ENCODE data around the gene DOCK11.
"Not testable (repeated sequence)": the region's sequence is repeated elsewhere in the genome, so short reads cannot be mapped to it uniquely, and the experiment has no call there.

The DOCK11 gene

GRCh38 chrX:118577041-118577440 is 81.4 kb downstream of the DOCK11 start:
- no peak for DNase-seq

- no peak for DNase-seq
Observed at GRCh38 chrX:118579417-118579816, 83.8 kb downstream of the DOCK11 start.

- not testable (repeated sequence) for DNase-seq
Observed at GRCh38 chrX:118582926-118583325, 87.3 kb downstream of the DOCK11 start.

- no peak for DNase-seq
Observed at GRCh38 chrX:118583781-118584180, 88.2 kb downstream of the DOCK11 start.

GRCh38 chrX:118585296-118585695 is 89.7 kb downstream of the DOCK11 start:
- no peak for DNase-seq

GRCh38 chrX:118586206-118586605 is 90.6 kb downstream of the DOCK11 start:
- not testable (repeated sequence) for DNase-seq

- DNase-seq = no peak
Observed at GRCh38 chrX:118588715-118589114, 93.1 kb downstream of the DOCK11 start.

- DNase-seq = no peak
Observed at GRCh38 chrX:118589227-118589626, 93.6 kb downstream of the DOCK11 start.

- DNase-seq = no peak
Observed at GRCh38 chrX:118593407-118593806, 97.8 kb downstream of the DOCK11 start.

- no peak for DNase-seq
Observed at GRCh38 chrX:118594697-118595420, 99.2 kb downstream of the DOCK11 start.

- DNase-seq = no peak
Observed at GRCh38 chrX:118595501-118596042, 100.0 kb downstream of the DOCK11 start.

GRCh38 chrX:118596390-118596789 is 100.8 kb downstream of the DOCK11 start:
- DNase-seq = no peak

- peak; percentile 33 to 54 for DNase-seq
Observed at GRCh38 chrX:118603981-118604380, 108.4 kb downstream of the DOCK11 start.

- DNase-seq = no peak
Observed at GRCh38 chrX:118612290-118612689, 116.7 kb downstream of the DOCK11 start.

- DNase-seq = no peak
Observed at GRCh38 chrX:118614150-118614549, 118.5 kb downstream of the DOCK11 start.

- no peak for DNase-seq
Observed at GRCh38 chrX:118615141-118615540, 119.5 kb downstream of the DOCK11 start.

- no peak for DNase-seq
Observed at GRCh38 chrX:118621081-118621759, 125.6 kb downstream of the DOCK11 start.

- no peak for DNase-seq
Observed at GRCh38 chrX:118623062-118623461, 127.4 kb downstream of the DOCK11 start.

- DNase-seq = no peak
Observed at GRCh38 chrX:118626346-118626745, 130.7 kb downstream of the DOCK11 start.

GRCh38 chrX:118627084-118627758 is 131.6 kb downstream of the DOCK11 start:
- DNase-seq = no peak

GRCh38 chrX:118630848-118631247 is 135.2 kb downstream of the DOCK11 start:
- DNase-seq = no peak

- DNase-seq = no peak
Observed at GRCh38 chrX:118631586-118631985, 136.0 kb downstream of the DOCK11 start.

GRCh38 chrX:118632862-118633261 is 137.2 kb downstream of the DOCK11 start:
- no peak for DNase-seq

- DNase-seq = no peak
Observed at GRCh38 chrX:118633530-118633929, 137.9 kb downstream of the DOCK11 start.
